Stimulated activated naive CD8-positive, alpha-beta T cell treated with anti-CD3 and anti-CD28 coated beads, Interleukin-15, Interleukin-2, amounts not matched to agents 100 U/mL and 50 U/mL, for 24 hours (primary cell): ENCODE data around the gene TESPA1.

Experiments used
- ATAC-seq: fragments of 150-1000 bp; cut with Tn5 transposase; one replicate; pipeline ENCODE4 v1.10.0; 2021
- DNase-seq: peaks from one replicate; pipeline ENCODE4 v3.0.0; 2021

The TESPA1 gene

DNA sequence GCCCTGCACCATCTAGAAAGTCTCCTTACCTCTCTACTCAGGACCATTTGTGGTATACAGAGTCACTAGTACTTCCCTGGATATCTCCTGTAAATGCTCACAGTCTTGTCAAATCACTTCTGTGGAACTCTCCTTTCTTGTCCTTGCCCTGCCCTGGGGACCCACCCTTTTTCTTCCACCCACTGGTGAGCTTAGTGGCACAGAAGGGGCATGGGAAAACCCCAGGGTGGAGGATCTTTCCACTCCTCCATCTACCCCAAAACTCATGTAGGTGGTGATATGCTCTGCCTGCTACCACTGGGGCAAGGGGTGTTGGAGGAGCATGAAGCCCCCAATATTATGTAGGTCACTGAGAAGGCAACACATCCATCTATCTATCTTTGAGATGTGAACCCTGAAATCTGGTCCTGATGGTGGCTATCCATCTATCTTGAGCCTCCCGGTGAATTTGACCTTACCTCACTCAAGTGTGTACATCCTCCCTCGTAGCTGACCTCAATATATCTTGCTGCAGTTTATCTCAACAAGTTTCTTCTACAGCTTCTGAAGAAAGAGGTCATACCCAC lies 943 bp downstream of the TESPA1 start:
- DNase-seq (peak; percentile 49), ATAC-seq (peak; percentile 37)

DNA sequence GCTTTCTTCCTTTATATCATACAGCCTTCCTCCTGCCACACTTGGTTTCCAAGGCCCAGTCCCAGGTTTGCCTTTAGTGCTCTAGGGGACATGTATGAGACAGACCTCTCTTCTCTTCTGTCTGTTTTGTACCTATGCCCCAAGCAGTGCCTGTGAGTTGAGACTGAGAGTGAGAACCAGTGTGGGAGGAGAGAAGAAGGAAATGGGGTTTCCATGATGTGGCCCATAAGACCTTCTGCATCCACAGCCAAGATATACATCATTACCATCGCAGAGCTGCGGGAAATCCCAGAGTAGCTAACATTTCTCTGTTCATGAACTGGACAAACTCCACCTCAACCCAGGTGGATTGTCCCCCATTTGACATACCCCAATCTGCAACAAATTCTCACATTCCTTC lies 2.8 kb downstream of the TESPA1 start:
- DNase-seq (peak; percentile 49), ATAC-seq (peak; percentile 74)

GRCh38 chr12:54980341-54980740 lies 4.2 kb downstream of the TESPA1 start:
- DNase-seq: peak; percentile 51
- no peak for ATAC-seq

DNA sequence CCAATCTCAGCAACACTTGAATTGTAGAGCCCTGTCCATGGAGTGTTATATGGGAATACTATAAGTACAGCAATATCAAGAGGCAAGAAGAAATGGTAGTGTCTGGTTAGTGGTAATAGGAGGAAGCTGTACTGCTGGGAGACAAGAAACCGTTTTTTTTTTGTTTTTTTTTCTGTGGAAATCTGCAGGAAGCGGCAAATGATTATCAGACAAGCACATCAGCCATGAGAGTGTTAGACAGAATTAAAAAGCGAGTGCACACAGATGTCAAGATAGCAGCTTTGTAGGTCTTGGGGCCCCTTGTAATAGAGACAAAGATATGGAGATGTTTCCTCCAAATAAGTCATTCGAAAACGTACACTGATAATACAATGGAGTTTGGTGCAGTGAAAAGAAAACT lies 6.7 kb downstream of the TESPA1 start:
- ATAC-seq: no peak
- DNase-seq: no peak

DNA sequence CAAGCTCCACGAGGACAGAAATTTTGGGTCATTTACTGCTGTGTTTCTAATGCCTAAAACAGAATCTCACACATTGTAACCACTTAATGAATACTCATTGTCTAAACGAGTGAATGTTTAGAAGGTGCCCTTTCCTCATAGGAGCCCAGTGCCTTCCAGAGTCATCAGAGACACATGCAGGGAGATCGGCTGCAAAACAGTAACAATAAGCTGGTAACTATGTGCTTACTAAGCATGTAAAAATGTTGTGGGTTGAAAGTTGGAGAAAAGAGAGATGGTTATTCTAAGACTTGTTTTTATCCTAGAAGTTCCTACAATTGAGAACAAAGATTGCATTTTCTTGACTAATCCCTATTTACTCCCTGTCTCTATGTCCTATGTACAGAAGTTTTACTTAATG lies 7.4 kb downstream of the TESPA1 start:
- DNase-seq: no peak

DNA sequence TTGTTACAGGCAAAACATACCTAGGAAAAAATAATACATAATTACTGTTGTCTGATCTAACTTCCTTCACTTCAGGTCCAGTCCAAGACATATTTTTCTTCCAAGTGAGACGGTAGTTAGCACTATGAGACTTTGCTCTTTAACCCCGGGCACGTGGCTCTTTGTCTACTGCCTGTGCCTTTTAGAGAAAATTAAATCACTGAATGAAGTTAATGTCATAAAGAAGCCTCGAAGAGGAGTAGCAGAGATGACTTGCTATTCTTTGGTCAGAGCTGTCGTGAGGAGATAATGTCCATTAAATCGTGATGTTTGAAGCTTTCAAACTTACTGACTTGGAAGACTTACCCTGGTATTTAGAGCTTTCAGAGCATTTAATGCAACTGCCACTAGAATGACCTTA lies 8.7 kb downstream of the TESPA1 start:
- no peak for ATAC-seq

More for the DNA sequence above, 7.4 kb downstream of the TESPA1 start:
- ATAC-seq: no peak

DNA sequence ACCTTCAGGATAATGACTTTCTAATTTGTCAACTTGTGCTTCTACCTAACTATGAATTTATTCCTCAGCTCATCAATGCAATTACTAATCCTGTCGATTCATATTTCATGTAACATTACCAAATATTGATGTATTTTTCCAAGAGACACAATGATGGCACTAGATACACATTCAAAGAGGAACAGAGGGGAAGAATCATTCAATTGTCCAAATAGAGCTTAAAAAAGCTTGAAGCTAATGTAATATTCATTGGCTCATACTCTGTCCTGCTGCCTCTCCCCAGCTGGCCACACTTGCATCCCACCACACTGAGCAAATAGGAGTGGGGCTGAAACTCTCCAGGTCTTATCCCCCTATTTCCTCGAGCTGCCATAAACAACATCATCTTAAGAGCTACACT lies 9.3 kb downstream of the TESPA1 start:
- ATAC-seq: no peak
- DNase-seq: no peak

More for the DNA sequence above, 8.7 kb downstream of the TESPA1 start:
- DNase-seq: no peak

- DNase-seq (no peak), ATAC-seq (no peak)
Measured at GRCh38 chr12:54974279-54974678, 10.3 kb downstream of the TESPA1 start.

DNA sequence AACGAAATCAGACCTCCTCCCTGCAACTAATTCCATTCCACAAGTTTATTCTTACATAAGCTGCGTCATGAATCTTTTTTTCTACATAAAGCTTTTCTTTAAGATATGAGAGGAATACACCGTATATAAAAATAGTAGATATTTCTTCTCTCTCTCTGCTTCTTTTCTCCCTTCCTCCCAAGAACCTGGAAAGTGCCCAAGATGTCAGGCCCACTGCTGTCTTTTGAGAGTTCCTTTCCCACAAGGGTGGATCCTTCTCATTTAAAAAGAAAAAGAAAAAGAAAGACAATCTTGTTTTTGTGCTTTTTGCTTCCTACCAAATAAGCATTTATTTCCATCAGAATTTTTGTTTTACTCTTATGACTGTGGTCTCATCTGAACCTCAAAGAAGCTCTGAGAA lies 11.0 kb downstream of the TESPA1 start:
- no peak for DNase-seq
- ATAC-seq: no peak

- no peak for ATAC-seq
- DNase-seq: no peak
Measured at GRCh38 chr12:54970741-54971140, 13.8 kb downstream of the TESPA1 start.

GRCh38 chr12:54968181-54968730 lies 16.3 kb downstream of the TESPA1 start:
- DNase-seq (no peak), ATAC-seq (no peak)

DNA sequence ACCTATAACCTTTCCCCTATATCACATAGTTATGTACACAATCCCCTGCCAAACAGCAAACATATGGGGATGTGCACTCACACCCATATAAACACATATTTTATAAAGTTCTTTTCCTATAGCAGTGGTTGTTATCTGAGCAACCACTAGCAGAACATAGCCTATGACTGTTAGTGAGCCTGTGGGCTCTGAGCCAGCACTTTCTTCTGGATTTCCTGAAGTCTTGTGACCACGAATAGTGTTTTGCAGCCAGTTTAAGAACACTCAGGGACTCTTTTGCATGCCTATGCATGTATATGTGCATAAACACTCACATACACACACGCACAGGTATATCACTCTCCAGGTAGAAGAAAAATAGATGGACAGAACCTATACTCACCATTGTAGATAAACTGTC lies 17.1 kb downstream of the TESPA1 start:
- ATAC-seq: no peak

GRCh38 chr12:54961190-54961589 lies 23.4 kb downstream of the TESPA1 start:
- DNase-seq (no peak), ATAC-seq (no peak)

More for the DNA sequence above, 17.1 kb downstream of the TESPA1 start:
- DNase-seq: no peak

DNA sequence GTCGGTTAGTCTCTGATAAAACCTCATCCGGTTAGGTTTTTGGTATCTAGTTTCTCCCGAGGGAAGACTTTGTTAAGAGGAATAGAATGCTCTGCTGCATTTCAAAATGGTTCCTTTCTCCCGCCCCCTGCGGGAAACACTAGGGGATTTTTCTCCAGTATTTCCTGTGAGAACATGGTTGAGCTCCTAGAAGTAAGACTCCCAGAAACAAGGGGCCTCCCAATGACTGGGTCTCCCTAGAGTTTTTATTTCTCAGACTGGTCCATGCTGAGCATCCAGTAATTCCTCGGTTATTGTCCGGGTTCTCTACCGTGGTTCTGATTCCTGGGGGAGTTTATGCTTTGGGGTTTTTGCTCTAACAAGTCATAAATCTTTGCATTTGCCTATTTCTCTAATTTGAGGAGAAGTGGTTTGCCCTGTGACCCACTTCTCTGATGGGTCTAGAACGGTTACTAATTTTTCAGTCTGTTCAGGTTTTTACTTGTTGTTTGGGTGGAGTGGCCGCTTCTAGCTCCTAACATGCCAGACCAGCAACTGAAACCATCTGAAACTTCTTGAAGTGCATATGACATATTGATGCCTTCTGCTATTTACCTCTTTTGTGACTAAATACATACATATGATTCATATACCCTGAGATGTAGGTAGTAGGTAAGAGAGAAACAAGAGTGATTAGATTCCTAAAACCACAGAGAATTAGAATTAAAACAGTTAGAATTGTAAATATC lies 25.1 kb downstream of the TESPA1 start:
- peak; percentile 48 for ATAC-seq
- DNase-seq: no peak

- ATAC-seq (no peak), DNase-seq (peak; percentile 48)
Measured at GRCh38 chr12:54958048-54958658, 26.4 kb downstream of the TESPA1 start.

- DNase-seq (peak; percentile 16), ATAC-seq (peak; percentile 65)
Measured at GRCh38 chr12:54956818-54957641, 27.5 kb downstream of the TESPA1 start.

DNA sequence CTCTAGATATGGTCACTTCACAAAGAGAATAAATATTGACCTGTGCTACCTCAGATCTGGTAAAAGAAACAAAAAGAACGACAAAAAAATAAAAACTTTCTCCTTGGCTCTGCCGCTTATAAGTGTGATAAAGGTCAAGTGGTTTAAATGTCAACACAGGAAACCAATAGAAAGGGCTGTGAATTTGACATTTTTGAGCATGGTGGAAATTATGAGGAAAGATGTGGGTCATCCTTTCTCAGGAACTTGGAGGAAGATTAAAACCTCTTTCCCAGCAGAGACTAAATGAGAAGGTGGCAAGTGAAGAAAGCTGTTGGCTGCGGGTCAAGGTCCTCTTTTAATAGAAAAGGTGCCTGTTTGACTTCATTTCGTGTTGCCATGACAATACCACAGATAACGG lies 28.2 kb downstream of the TESPA1 start:
- no peak for DNase-seq

GRCh38 chr12:54954801-54955200 lies 29.8 kb downstream of the TESPA1 start:
- ATAC-seq (no peak), DNase-seq (no peak)

More for the DNA sequence above, 28.2 kb downstream of the TESPA1 start:
- ATAC-seq: peak; percentile 61

GRCh38 chr12:54954228-54954627 lies 30.3 kb downstream of the TESPA1 start:
- DNase-seq: no peak
- ATAC-seq: no peak

- peak; percentile 57 for ATAC-seq
- no peak for DNase-seq
Measured at GRCh38 chr12:54950071-54950727, 34.4 kb downstream of the TESPA1 start.

DNA sequence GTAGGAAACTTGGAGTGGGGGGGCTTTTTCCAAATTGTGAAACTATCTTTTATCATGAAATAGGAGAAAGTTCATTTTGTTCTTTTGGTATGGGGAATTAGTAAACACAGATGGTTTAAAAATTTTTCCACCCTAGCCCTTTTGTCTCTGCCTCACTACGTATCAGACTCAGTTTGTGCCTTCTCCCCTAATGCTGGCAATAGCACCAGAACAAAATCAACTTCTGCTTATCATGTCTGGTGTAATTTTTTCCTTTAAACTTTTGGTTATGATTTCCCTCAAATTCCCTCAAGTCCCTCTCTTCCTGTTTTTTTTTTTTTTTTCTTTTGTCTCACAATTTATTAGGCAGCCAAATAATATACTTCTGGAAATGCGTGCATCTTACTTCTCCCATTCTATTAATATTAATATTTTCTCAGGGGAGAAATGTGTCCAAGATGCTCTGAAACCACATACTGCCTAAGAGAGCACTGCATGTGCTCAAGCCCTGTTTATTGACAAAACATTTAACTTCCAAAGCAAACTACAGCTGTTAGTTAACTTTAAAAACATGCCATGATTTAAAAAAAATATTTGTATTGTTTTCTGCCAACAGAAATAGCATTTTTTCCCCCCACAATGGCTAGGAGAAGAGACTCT lies 35.4 kb downstream of the TESPA1 start:
- no peak for DNase-seq
- no peak for ATAC-seq
